HFFc6 (cell line): Measurements from ENCODE around the gene HAUS6. TPM values are rescaled to one million over a fixed set of nuclear protein-coding genes. Genes with fewer than 3 reads are reported as not detected.

ENCODE experiments used
- DNase-seq: peaks from one replicate; pipeline ENCODE4 v3.0.0-alpha.2; 2018
- H3K27ac Mint-ChIP-seq: 2 replicates; pipeline ENCODE4 v1.8.0; 2020; ENCODE audit warnings: mild to moderate bottlenecking, mixed read lengths
- H3K27me3 Mint-ChIP-seq: 2 replicates; pipeline ENCODE4 v1.8.0; 2021; ENCODE audit warnings: mild to moderate bottlenecking, moderate library complexity, mixed read lengths; ENCODE audit not compliant: insufficient read depth
- H3K36me3 Mint-ChIP-seq: 2 replicates; pipeline ENCODE4 v1.8.0; 2021; ENCODE audit warnings: low read depth, mixed read lengths
- H3K4me1 Mint-ChIP-seq: 2 replicates; pipeline ENCODE4 v1.8.0; 2020; ENCODE audit warnings: low read depth, mixed read lengths
- H3K4me3 Mint-ChIP-seq: 2 replicates; pipeline ENCODE4 v1.8.0; 2020; ENCODE audit warnings: mild to moderate bottlenecking, moderate library complexity, mixed read lengths
- H3K9me3 Mint-ChIP-seq: 2 replicates; pipeline ENCODE4 v1.8.0; 2020; ENCODE audit warnings: mild to moderate bottlenecking, mixed read lengths
- CTCF ChIP-seq: fragments of 200-600 bp; sonication (generic); IDR thresholded peaks from 2 replicates; pipeline ENCODE4 v1.5.0; 2021; ENCODE audit warnings: antibody characterized with exemption, mild to moderate bottlenecking
- total RNA-seq, 6 experiments: library from RNA; stranded (reverse); fragmentation: NEBNext Ultra II Directional; extraction: Animal tissue kit (Norgen Biotek cat#: 25700); gene quantifications; 2 replicates in 1 of 6; 3 replicates in 5 of 6; pipeline ENCODE4 v1.2.3, GENCODE V29; 2021

HAUS6 gene
- total RNA-seq, 6 experiments from 2014 or later: 9.2 to 15.4 (median 14.0) TPM

GRCh38 chr9:19122490-19123042 is 19.9 kb upstream of the HAUS6 start:
- TF ChIP-seq CTCF: peak; percentile 54
- Mint-ChIP-seq H3K9me3 (no peaks in the 10 kb centered on the region), H3K4me1 (peaks cover 72% of the 10 kb centered on the region), H3K27ac (no peak overlapping the region; the same call in 1 of the 2 replicates), H3K36me3 (peaks cover 76% of the 10 kb centered on the region), H3K27me3 (no peaks in the 10 kb centered on the region), H3K4me3 (no peak overlapping the region)
- peak; percentile 3 for DNase-seq

GRCh38 chr9:19120877-19121276 is 18.2 kb upstream of the HAUS6 start:
- no peak for DNase-seq
- H3K9me3 Mint-ChIP-seq: no peaks in the 10 kb centered on the region
- H3K27ac Mint-ChIP-seq: no peak overlapping the region; the same call in 1 of the 2 replicates
- TF ChIP-seq CTCF: no peak
- peaks cover 79% of the 10 kb centered on the region for H3K4me1 Mint-ChIP-seq
- H3K4me3 Mint-ChIP-seq: no peak overlapping the region
- peaks cover 82% of the 10 kb centered on the region for H3K36me3 Mint-ChIP-seq
- H3K27me3 Mint-ChIP-seq: no peaks in the 10 kb centered on the region

- Mint-ChIP-seq H3K4me1 (peaks cover 83% of the 10 kb centered on the region), H3K4me3 (no peak overlapping the region), H3K36me3 (peaks cover 85% of the 10 kb centered on the region), H3K9me3 (no peaks in the 10 kb centered on the region), H3K27ac (peak overlapping the region; percentile 66), H3K27me3 (no peaks in the 10 kb centered on the region)
- TF ChIP-seq CTCF: peak; percentile 24; the same call in 1 of the 2 replicates
- DNase-seq: no peak
Measured at GRCh38 chr9:19119801-19120440, 17.2 kb upstream of the HAUS6 start.

GRCh38 chr9:19119246-19119645 is 16.5 kb upstream of the HAUS6 start:
- Mint-ChIP-seq H3K36me3 (peaks cover 85% of the 10 kb centered on the region), H3K27ac (peak overlapping the region; percentile 66), H3K4me1 (peaks cover 83% of the 10 kb centered on the region), H3K4me3 (peak overlapping the region; percentile 50), H3K9me3 (no peaks in the 10 kb centered on the region), H3K27me3 (no peaks in the 10 kb centered on the region; the same call in 1 of the 2 replicates)
- DNase-seq: no peak
- no peak for TF ChIP-seq CTCF

- peaks cover 74% of the 10 kb centered on the region for H3K36me3 Mint-ChIP-seq
- peak overlapping the region; percentile 61 for H3K4me3 Mint-ChIP-seq
Measured at GRCh38 chr9:19117039-19117716, 14.5 kb upstream of the HAUS6 start.

More at GRCh38 chr9:19117039-19117716, 14.5 kb upstream of the HAUS6 start:
- H3K4me1 Mint-ChIP-seq: peaks cover 74% of the 10 kb centered on the region
- H3K27ac Mint-ChIP-seq: peak overlapping the region; percentile 77
- DNase-seq: no peak
- no peaks in the 10 kb centered on the region for H3K9me3 Mint-ChIP-seq
- TF ChIP-seq CTCF: no peak
- no peaks in the 10 kb centered on the region; the same call in 1 of the 2 replicates for H3K27me3 Mint-ChIP-seq
